ENCODE data around the gene CERS4. TPM values are rescaled to one million over a fixed set of nuclear protein-coding genes. Genes with fewer than 3 reads are reported as not detected.

Gene CERS4
- polyA plus RNA-seq, 1 donor from 2014 or later: 59.3 TPM

- H3K4me2 ChIP-seq (ENCODE audit: low read length): no peak overlapping the region
- no peak overlapping the region for H3K27ac ChIP-seq (ENCODE audit: low read length)
- H3K9me3 ChIP-seq (ENCODE audit: low read length): no peaks in the 10 kb centered on the region
- no peaks in the 10 kb centered on the region for H3F3A ChIP-seq (ENCODE audit: insufficient read depth, low read length, poor library complexity, severe bottlenecking)
- H3K27me3 ChIP-seq (ENCODE audit: insufficient read depth, low read depth, low read length): no peaks in the 10 kb centered on the region
- H3K9me2 ChIP-seq (ENCODE audit: insufficient read depth, low read length): no peaks in the 10 kb centered on the region
- no peak overlapping the region for H2AFZ ChIP-seq (ENCODE audit: low read depth, low read length)
- no peak for TF ChIP-seq POLR2AphosphoS5 (IDR thresholded peaks at IDR 0.05)
- no peak for TF ChIP-seq TAF1 (IDR thresholded peaks at IDR 0.05; ENCODE audit: low read depth)
- no peak for TF ChIP-seq MXI1 (conservative IDR thresholded peaks at IDR 0.05; ENCODE audit: poor library complexity, severe bottlenecking)
- no peak for TF ChIP-seq REST (IDR thresholded peaks at IDR 0.05; ENCODE audit: borderline replicate concordance)
- TF ChIP-seq RAD21 (conservative IDR thresholded peaks at IDR 0.05): no peak
- TF ChIP-seq EZH2 (IDR thresholded peaks at IDR 0.05; ENCODE audit: borderline replicate concordance, insufficient read depth, low read length, poor library complexity, severe bottlenecking): no peak
- TF ChIP-seq EP300 (conservative IDR thresholded peaks at IDR 0.05; ENCODE audit: poor library complexity, severe bottlenecking): no peak
- no peak for TF ChIP-seq SMC3 (conservative IDR thresholded peaks at IDR 0.05; ENCODE audit: poor library complexity)
- TF ChIP-seq CTCF (IDR thresholded peaks at IDR 0.05; ENCODE audit: poor library complexity, severe bottlenecking): no peak
- no peaks in the 10 kb centered on the region for H4K20me1 ChIP-seq (ENCODE audit: insufficient read depth)
- no peaks in the 10 kb centered on the region for H3K36me3 ChIP-seq (ENCODE audit: insufficient read depth, low read length)
- H3K4me3 ChIP-seq (ENCODE audit: low read length): no peak overlapping the region
- peaks cover 16% of the 10 kb centered on the region for H3K79me2 ChIP-seq (replicated peaks; ENCODE audit: insufficient read depth, low read length)
- no peak overlapping the region for H3K9ac ChIP-seq (ENCODE audit: low read length)
Measured at GRCh38 chr19:8214802-8215201, 5.6 kb downstream of the CERS4 start.

GRCh38 chr19:8215783-8216182 lies 6.6 kb downstream of the CERS4 start:
- H3K9ac ChIP-seq (ENCODE audit: low read length): no peak overlapping the region
- H3K79me2 ChIP-seq (replicated peaks; ENCODE audit: insufficient read depth, low read length): peaks cover 9% of the 10 kb centered on the region

More at GRCh38 chr19:8215783-8216182, 6.6 kb downstream of the CERS4 start:
- H3F3A ChIP-seq (ENCODE audit: insufficient read depth, low read length, poor library complexity, severe bottlenecking): no peaks in the 10 kb centered on the region
- no peaks in the 10 kb centered on the region for H3K36me3 ChIP-seq (ENCODE audit: insufficient read depth, low read length)
- no peaks in the 10 kb centered on the region for H3K27me3 ChIP-seq (ENCODE audit: insufficient read depth, low read depth, low read length)
- no peak for TF ChIP-seq CTCF (IDR thresholded peaks at IDR 0.05; ENCODE audit: poor library complexity, severe bottlenecking)
- no peak for TF ChIP-seq TAF1 (IDR thresholded peaks at IDR 0.05; ENCODE audit: low read depth)
- no peak for TF ChIP-seq EP300 (conservative IDR thresholded peaks at IDR 0.05; ENCODE audit: poor library complexity, severe bottlenecking)
- TF ChIP-seq EZH2 (IDR thresholded peaks at IDR 0.05; ENCODE audit: borderline replicate concordance, insufficient read depth, low read length, poor library complexity, severe bottlenecking): no peak
- no peak for TF ChIP-seq SMC3 (conservative IDR thresholded peaks at IDR 0.05; ENCODE audit: poor library complexity)
- TF ChIP-seq POLR2AphosphoS5 (IDR thresholded peaks at IDR 0.05): no peak
- TF ChIP-seq RAD21 (conservative IDR thresholded peaks at IDR 0.05): no peak
- TF ChIP-seq REST (IDR thresholded peaks at IDR 0.05; ENCODE audit: borderline replicate concordance): no peak
- no peak for TF ChIP-seq MXI1 (conservative IDR thresholded peaks at IDR 0.05; ENCODE audit: poor library complexity, severe bottlenecking)
- H3K9me3 ChIP-seq (ENCODE audit: low read length): no peaks in the 10 kb centered on the region
- no peaks in the 10 kb centered on the region for H3K9me2 ChIP-seq (ENCODE audit: insufficient read depth, low read length)
- H3K4me3 ChIP-seq (ENCODE audit: low read length): no peak overlapping the region
- no peak overlapping the region for H2AFZ ChIP-seq (ENCODE audit: low read depth, low read length)
- H3K4me2 ChIP-seq (ENCODE audit: low read length): no peak overlapping the region
- no peaks in the 10 kb centered on the region for H4K20me1 ChIP-seq (ENCODE audit: insufficient read depth)
- H3K27ac ChIP-seq (ENCODE audit: low read length): no peak overlapping the region

Measured in neural cell (in vitro differentiated cells).